Glomerular endothelial cell (primary cell): ENCODE measurements around the gene EIF1AY. TPM values are rescaled to one million over a fixed set of nuclear protein-coding genes. Genes with fewer than 3 reads are reported as not detected.
"Not testable (repeated sequence)": the region's sequence is repeated elsewhere in the genome, so short reads cannot be mapped to it uniquely, and the experiment has no call there.

Source experiments
- DNase-seq: peaks from one replicate; pipeline ENCODE4 v3.0.0-alpha.2; 2011; ENCODE audit warnings: low read depth, low spot score; ENCODE audit errors: extremely low read depth
- total RNA-seq: library from RNA; depleted of rRNA; stranded (reverse); fragments of >200 nt; gene quantifications from 2 replicates; pipeline ENCODE4 v1.2.3, GENCODE V29; 2015

The EIF1AY gene, protein sequence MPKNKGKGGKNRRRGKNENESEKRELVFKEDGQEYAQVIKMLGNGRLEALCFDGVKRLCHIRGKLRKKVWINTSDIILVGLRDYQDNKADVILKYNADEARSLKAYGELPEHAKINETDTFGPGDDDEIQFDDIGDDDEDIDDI
- total RNA-seq = not detected in 2 replicates

GRCh38 chrY:20575531-20576121 is at the start of gene EIF1AY:
EIF1AY (plus strand) TSS chrY:20575776; CDS start chrY:20575872, 96 bp downstream.
- DNase-seq = no peak

DNA sequence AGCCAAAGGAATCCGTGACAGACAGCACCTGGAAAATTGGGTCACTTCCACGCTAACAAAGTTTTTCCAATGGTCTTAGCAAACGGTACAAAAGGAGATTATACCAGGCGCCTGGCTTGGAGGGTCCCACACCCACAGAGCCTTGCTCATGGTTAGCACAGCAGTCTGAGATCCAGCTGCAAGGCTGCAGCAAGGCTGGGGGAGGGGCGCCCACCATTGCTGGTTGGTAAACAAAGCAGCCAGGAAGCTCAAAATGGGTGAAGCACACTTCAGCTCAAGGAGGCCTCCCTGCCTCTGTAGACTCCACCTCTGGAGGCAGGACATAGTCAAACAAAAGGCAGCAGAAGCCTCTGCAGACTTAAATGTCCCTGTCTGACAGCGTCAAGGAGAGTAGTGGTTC is 47.1 kb upstream of the EIF1AY start:
- no peak for DNase-seq

- DNase-seq = no peak
Measured at GRCh38 chrY:20538186-20538585, 37.4 kb upstream of the EIF1AY start.

DNA sequence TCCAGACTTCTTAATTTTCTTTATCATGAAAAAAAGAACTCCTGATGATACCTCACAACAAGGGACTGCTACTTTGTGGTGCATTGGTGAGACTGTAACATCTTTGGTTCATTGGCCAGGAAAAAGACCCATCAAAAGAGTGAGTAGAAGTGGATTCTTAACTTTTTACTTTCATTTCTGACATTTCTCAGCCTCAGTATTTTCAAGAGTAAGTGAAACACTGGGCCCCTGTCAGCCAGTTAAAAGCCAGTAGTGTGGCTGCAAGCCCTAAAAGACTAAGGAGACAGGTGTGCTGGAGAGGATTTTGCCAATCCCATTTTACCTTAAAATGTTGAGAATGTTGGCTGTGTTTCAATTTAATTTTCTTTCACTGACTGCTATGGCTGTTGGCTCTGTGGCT is 36.6 kb upstream of the EIF1AY start:
- no peak for DNase-seq

DNA sequence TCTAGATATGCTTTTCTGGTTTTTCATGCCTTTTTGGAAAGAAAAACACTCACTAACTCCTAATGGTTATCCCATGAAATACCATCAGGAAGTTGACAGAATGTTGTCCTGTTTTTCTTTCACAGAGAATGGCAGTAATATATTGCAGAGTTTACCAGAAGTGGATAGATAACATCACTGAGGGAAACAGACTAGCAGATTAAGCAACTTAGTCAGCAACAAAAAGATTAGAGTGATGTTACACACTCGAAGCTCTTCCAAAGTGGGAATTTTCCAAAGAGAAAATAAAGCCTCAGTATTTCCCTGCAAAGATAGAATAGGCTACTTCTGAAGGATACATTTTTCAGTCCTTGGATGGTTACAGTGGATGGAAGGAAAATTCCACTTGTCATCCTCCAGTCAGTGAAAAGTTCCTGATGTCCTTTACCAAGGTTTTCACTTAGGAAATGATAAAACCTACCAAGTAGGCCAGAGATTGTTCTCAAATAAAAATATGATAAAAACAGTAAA is 31.1 kb upstream of the EIF1AY start:
- DNase-seq = no peak

- DNase-seq = no peak
Measured at GRCh38 chrY:20546071-20546470, 29.5 kb upstream of the EIF1AY start.

GRCh38 chrY:20549289-20549688 is 26.3 kb upstream of the EIF1AY start:
- DNase-seq = no peak

DNA sequence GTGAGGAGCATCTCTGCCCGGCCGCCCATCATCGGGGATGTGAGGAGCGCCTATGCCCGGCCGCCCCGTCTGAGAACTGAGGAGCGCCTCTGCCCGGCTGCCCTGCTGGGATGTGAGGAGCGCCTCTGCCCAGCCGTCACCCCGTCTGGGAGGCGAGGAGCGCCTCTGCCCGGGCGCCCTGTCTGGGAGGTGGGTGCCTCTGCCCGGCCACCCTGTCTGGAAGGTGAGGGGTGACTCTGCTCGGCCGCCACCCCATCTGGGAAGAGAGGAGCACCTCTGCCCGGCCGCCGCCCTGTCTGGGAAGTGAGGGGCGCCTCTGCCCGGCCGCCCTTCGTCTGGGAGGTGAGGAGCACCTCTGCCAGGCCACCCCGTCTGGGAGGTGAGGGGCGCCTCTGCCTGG is 23.7 kb upstream of the EIF1AY start:
- no peak for DNase-seq

GRCh38 chrY:20552764-20553323 is 22.7 kb upstream of the EIF1AY start:
- DNase-seq = not testable (repeated sequence)

DNA sequence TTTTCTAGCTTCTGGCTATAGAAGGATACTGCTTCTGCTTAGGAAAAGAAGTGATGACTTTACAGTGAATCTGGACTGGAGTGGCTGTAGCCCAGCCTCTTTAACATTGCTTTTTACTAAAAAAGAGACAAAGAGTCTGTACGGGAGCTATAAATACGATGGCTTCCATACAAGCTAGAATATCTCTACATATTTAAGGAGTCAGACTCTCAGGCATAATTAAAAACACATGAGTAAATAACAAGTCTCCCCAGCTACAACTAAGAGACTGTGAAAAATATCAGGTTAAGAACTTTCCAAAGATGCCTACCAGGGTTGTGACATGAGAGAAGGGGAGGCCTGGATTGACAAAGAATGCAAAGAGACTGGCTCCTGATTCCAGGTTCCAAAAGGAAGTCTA is 19.8 kb upstream of the EIF1AY start:
- DNase-seq = no peak

- DNase-seq = no peak
Measured at GRCh38 chrY:20558677-20559076, 16.9 kb upstream of the EIF1AY start.

GRCh38 chrY:20559873-20560512 is 15.6 kb upstream of the EIF1AY start:
- DNase-seq = no peak

DNA sequence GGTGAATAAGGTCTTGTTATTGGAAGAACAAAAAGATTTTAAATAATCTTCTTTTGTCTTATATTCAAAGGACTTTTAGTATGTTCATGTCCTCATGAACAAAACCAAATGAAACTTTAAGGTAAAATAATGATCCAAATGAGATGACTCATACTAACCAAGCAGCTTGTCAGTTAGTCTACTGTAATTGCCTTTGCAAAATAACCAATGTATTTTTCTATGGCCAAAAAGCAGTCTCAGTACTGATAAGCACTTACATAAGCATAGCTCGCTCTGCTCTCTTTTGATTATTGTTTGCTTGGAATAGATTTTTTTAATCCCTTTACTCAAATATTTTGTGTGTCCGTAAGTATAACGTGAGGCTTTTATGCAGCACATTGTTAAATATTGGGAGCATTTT is 4.3 kb upstream of the EIF1AY start:
- no peak for DNase-seq

DNA sequence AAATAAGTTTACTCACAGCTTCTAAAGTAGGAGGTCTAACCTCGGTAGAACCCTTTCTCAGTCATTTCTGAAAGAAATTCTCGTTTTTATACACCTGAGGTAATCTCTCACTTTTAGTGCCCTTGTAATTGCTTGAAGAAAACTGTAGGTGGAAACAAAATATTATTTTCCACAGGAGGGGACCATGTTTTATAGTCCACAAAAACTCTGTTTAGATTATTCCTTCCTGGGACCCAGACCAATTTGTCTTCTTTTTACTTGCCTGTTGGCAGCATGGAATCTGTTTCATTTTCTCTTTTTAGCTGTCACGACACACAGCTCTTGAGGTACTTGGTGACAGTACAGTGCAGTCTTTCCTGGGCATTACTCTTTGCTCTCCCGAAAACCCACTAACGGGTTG is 930 bp downstream of the EIF1AY start:
- no peak for DNase-seq

- no peak for DNase-seq
Measured at GRCh38 chrY:20578206-20578605, 2.6 kb downstream of the EIF1AY start.

GRCh38 chrY:20581687-20582086 is 6.1 kb downstream of the EIF1AY start:
- no peak for DNase-seq

DNA sequence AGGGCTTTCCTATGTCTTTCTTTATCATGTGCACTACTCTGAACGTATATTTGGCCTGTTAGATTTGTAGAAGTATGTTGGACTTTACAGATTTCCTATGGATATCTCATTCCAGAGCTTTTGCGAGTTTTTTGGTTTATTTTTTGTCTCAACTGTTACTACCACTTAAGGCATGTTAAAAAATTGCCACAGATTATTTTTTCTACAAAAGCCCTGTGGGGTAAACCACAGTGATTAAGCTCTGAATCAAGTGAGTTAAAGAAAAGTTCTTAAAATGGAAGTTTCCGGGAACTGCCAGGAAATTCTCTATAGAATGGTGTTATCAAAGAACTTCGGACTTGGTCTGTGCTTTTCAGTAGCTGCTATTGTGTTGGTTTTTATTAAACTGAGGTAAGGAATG is 10.6 kb downstream of the EIF1AY start:
- DNase-seq = no peak

Other genes with a start within 250 kb of the EIF1AY start
- gene RPS4Y2, start 180.3 kb downstream of the EIF1AY start, total RNA-seq = not detected in 2 replicates